HG03097 (cell line): ENCODE measurements around the gene SPTBN4.
"Not testable (repeated sequence)": the region's sequence is repeated elsewhere in the genome, so short reads cannot be mapped to it uniquely, and the experiment has no call there.

Source experiments
- ATAC-seq: cut with Tn5 transposase; IDR thresholded peaks from one replicate; pipeline ENCODE4 v1.9.1; 2021; ENCODE audit not compliant: unreplicated experiment, low FRiP score

SPTBN4 gene

GRCh38 chr19:40613690-40614621 is 147.2 kb downstream of the SPTBN4 start:
- ATAC-seq: no peak

GRCh38 chr19:40614622-40615411 is 148.0 kb downstream of the SPTBN4 start:
- no peak for ATAC-seq

GRCh38 chr19:40616178-40616577 is 149.4 kb downstream of the SPTBN4 start:
- ATAC-seq: no peak

- ATAC-seq: no peak
Observed at GRCh38 chr19:40616941-40617340, 150.1 kb downstream of the SPTBN4 start.

GRCh38 chr19:40617961-40618360 is 151.2 kb downstream of the SPTBN4 start:
- ATAC-seq: no peak

- no peak for ATAC-seq
Observed at GRCh38 chr19:40619333-40620160, 152.7 kb downstream of the SPTBN4 start.

DNA sequence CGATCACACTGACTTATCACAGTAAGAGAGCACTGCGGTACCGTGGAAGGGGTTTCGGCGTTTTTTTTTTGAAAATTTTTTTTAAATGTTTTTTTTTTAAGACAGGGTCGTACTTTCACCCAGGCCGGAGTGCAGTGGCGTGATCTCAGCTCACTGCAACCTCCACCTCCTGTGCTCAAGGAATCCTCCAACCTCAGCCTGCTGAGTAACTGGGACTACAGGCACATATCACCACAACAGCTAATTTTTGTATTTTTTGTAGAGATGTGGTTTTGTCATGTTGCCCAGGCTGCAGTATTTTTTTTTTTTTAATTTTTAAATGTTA is 153.3 kb downstream of the SPTBN4 start:
- no peak for ATAC-seq

GRCh38 chr19:40621283-40621682 is 154.5 kb downstream of the SPTBN4 start:
- no peak for ATAC-seq

DNA sequence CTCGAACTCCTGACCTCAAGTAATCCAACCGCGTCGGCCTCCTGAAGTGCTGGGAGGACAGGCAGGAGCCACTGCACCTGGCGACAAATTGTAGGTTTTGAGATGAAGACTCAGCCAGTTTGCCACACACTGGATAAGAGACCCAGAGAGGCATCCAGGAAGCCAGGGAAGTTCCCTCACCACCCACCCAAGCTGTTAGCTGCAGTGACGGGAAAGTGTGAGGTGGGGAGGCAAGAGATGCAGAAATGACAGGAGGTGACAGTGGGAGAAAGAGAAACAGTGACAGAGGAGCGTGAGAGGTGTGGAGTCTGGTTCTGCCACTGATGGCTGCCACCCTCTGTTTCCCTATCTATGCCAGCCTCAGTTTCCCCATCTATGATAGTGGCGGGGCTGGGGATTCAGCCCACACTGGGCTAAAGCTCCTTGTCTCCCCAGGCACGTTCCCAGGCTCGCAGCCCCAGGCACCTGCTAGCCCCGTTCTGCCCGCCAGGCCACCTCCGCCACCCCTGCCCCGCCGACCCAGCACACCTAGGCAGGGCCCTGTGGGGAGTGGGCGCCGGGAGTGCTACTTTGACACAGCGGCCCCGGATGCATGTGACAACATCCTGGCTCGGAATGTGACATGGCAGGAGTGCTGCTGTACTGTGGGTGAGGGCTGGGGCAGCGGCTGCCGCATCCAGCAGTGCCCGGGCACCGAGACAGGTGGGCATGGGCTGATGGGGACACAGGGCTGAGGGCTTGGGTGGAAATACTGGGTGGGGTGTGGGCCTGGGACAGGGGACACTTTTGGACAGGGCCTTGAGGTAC is 155.4 kb downstream of the SPTBN4 start:
- ATAC-seq: no peak

- no peak for ATAC-seq
Observed at GRCh38 chr19:40622773-40623075, 155.9 kb downstream of the SPTBN4 start.

DNA sequence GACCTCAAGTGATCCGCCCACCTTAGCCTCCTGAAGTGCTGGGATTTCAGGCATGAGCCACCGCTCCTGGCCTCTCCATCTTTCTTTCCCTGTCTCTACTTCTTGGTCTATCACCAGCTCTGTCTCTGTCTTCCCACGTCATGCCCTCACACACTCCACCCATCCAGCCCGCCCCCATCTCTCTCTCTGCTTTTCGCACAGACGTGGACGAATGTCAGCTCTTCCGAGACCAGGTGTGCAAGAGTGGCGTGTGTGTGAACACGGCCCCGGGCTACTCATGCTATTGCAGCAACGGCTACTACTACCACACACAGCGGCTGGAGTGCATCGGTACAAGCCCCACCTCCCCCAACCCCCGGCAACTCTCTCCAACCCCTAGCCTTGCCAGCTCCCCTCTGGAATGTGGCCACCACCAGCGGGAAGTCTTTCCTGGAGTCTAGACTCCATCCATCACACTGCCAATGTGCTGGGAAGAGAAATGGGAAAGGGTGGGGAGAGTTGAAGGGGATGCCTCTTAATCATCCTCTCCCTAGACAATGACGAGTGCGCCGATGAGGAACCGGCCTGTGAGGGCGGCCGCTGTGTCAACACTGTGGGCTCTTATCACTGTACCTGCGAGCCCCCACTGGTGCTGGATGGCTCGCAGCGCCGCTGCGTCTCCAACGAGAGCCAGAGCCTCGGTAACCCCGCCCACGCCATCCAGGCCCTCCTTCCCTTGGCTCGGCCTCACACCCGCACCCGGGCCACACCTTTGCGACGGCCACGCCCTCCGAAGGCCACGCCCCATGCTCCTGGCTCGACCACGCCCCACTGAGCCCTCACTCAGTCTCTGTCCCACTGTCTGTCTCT is 156.8 kb downstream of the SPTBN4 start:
- no peak for ATAC-seq

DNA sequence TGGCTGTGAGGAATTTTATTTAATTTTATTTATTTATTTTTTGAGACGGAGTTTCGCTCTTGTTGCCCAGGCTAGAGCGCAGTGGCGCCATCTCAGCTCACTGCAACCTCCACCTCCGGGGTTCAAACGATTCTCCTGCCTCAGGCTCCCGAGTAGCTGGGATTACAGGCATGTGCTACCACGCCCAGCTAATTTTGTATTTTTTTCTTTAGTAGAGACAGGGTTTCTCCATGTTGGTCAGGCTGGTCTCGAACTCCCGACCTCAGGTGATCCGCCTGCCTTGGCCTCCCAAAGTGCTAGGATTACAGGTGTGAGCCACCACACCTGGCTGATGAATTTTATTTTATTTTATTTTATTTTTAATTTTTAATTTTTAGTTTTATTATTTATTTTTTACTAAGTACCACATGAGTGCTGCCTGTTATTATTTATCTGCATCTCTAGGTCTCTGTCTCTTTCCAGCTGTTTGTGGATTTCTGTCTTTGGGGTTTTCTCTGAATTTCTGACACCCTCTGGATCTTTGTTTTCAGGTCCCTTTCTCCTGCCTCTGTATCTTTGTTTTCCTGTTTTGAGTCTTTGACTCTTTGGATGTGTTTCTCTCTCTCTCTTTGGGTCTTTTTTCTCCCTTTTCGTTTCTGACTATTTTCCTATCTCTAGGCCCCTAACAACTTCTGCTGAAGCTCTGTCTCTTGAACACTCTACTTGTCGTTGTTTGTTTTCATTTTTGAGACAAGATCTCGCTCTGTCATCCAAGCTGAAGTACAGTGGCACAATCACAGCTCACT is 157.8 kb downstream of the SPTBN4 start:
- not testable (repeated sequence) for ATAC-seq

DNA sequence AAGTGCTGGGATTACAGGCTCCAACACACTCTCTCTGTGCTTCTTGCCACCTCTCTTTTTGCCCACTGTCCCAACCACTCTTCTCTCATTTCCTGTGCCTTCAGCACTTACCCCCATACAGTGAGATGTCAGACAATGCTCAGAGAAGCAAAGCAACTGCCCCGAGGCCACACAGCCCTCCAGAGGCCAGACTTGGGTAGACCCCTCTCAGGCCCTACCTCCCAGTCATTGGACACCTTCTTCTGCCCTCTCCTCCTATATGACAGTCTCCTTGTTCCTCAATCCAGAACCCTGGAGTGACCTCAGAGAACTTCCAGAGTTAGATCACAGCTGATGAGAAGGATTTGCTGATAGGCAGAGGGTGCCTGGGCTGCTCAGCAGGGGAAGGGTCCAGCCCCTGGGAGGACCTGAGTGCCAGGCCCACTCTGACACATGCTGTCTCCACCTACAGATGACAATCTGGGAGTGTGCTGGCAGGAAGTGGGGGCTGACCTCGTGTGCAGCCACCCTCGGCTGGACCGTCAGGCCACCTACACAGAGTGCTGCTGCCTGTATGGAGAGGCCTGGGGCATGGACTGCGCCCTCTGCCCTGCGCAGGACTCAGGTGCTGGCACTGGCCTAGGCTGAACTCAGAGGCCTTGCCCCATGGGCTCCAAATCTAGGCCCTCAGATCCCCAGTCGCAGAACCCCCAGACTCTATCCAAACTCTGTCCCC is 158.8 kb downstream of the SPTBN4 start:
- ATAC-seq: no peak
